Dendritic cell treated with granulocyte-macrophage colony-stimulating factor and Interleukin-4, amounts not matched to agents 40 ng/mL and 50 ng/mL, for 4 days (primary cell): ENCODE measurements around the gene GRM7.
A peak's percentile ranks its signal among the peaks of the same experiment; 100 is the strongest.

Source experiments
- H3K27ac Mint-ChIP-seq: one replicate; pipeline ENCODE4 v1.8.0; 2022; ENCODE audit warnings: mild to moderate bottlenecking, mixed read lengths
- H3K27me3 Mint-ChIP-seq: one replicate; pipeline ENCODE4 v1.8.0; 2022; ENCODE audit warnings: mild to moderate bottlenecking, mixed read lengths
- H3K36me3 Mint-ChIP-seq: one replicate; pipeline ENCODE4 v1.8.0; 2022; ENCODE audit warnings: low read depth, mixed read lengths
- H3K4me1 Mint-ChIP-seq: one replicate; pipeline ENCODE4 v1.8.0; 2022; ENCODE audit warnings: low read depth, mixed read lengths
- H3K4me3 Mint-ChIP-seq: one replicate; pipeline ENCODE4 v1.8.0; 2022; ENCODE audit warnings: mild to moderate bottlenecking, moderate library complexity, mixed read lengths
- H3K9me3 Mint-ChIP-seq: one replicate; pipeline ENCODE4 v1.8.0; 2022; ENCODE audit warnings: mixed read lengths
- intact Hi-C: fragments of 100-400 bp; cut with micrococcal nuclease; formaldehyde crosslinking; loops from one replicate; pipeline ENCODE4 v1.15.0; 2022

The GRM7 gene

DNA sequence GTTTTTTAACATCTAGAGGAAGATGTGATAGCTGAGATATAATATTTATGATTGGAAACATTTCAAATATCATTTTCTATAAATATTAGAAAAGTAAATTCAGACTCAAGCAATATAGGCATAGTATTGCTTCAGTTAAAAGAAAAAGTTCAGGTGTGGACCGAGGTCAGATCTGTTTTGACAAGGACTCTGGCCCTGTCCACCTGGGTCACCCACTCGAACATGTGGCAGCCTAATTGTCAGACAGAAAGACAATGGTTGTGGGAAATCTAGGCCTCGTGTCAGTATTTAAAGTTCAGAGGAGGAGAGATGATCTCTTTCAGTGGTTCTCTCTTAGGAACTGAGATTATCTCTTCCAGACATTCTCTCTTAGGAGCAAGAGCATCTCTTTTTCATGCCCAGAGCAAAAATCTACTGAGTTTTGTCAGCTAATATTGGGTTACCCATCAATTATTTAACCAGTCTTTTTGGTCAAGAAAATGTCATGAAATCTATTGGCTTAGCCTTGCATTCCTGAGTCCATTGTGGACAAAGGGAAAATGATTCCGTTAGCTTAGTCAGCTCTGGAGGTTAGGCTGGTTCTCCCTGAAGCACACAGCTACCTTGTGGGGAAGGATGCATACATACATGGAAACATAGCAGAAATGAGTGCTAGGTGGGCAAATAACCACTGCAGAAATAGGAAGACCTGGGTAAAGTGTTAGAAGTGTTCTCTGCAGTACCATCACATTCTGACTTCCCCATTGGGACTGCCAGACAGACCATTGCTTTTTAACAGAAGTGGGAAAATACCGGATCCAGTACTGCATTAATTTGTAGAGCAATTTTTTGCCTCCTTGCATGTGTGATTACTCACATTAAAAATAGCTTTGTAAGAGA, 343.3 kb downstream of the GRM7 start:
- no peak overlapping the region for H3K27ac Mint-ChIP-seq
- H3K27me3 Mint-ChIP-seq, result no peaks in the 10 kb centered on the region
- H3K4me3 Mint-ChIP-seq, result no peak overlapping the region
- no peaks in the 10 kb centered on the region for H3K36me3 Mint-ChIP-seq
- intact Hi-C loops, result no loop called here
- peaks cover 9% of the 10 kb centered on the region for H3K9me3 Mint-ChIP-seq
- peaks cover 11% of the 10 kb centered on the region for H3K4me1 Mint-ChIP-seq

DNA sequence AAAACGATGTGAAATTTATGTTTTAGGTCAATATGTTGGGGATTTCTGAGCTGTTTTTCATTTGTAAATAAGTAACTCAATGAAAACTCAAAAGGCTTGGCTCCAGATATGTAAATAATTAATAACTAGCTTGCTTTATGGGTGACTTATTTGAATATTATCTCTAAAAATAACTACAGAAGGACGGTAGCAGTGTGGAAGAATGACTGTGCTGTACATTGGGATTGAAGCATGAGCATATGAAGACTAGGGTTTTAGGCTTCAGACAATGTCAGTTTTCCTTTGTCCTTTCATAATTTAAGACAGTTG, 343.9 kb downstream of the GRM7 start:
- intact Hi-C loops, result no loop called here

DNA sequence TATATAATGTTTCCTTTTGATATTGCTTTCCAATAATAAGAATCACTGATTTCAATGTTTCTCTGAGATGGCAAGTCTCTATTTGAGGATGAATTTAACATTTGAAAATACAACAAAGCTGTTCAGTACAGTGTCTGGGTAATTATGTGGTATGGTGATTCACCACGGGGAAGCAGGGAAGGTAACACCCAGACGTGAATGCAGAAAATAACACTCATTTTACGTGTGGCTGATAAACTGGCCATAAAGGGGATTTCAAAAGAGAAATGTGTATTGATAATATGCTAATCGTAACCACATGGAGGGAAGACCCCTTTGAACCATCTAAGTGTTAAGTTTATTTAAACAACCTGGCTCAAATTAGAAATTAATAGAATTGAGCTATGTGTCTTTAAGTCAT, 344.6 kb downstream of the GRM7 start:
- Mint-ChIP-seq H3K4me3 (no peak overlapping the region), H3K4me1 (peaks cover 11% of the 10 kb centered on the region), H3K27me3 (no peaks in the 10 kb centered on the region), H3K36me3 (no peaks in the 10 kb centered on the region), H3K9me3 (peaks cover 9% of the 10 kb centered on the region), H3K27ac (no peak overlapping the region)
- intact Hi-C loops, result no loop called here

More for the DNA sequence above, 343.9 kb downstream of the GRM7 start:
- no peaks in the 10 kb centered on the region for H3K27me3 Mint-ChIP-seq
- H3K9me3 Mint-ChIP-seq, result peaks cover 9% of the 10 kb centered on the region
- H3K4me3 Mint-ChIP-seq, result no peak overlapping the region
- no peaks in the 10 kb centered on the region for H3K36me3 Mint-ChIP-seq
- peaks cover 11% of the 10 kb centered on the region for H3K4me1 Mint-ChIP-seq
- H3K27ac Mint-ChIP-seq, result no peak overlapping the region

DNA sequence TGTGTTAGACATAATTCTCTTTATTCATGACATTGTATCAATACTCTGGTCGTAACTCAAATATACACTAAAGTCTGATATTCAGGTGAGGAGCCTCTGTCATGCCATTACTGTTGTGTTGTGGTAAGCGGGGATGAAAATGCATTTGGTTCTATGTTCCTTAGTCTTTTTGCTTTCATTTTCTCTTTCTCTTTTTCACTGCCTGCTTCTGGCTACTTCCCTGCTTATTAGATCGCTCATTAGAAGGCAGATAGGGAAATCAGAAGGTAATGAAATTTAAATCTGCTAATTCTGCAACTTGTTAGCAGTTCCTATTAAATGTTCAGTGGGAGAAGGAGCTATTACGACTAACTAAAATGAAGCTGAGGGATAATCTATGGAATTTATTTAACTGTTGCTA, 345.0 kb downstream of the GRM7 start:
- Mint-ChIP-seq H3K4me1 (peaks cover 11% of the 10 kb centered on the region), H3K9me3 (peaks cover 9% of the 10 kb centered on the region), H3K27ac (no peak overlapping the region), H3K27me3 (no peaks in the 10 kb centered on the region), H3K4me3 (peak overlapping the region; percentile 15), H3K36me3 (no peaks in the 10 kb centered on the region)
- intact Hi-C loops, result no loop called here

DNA sequence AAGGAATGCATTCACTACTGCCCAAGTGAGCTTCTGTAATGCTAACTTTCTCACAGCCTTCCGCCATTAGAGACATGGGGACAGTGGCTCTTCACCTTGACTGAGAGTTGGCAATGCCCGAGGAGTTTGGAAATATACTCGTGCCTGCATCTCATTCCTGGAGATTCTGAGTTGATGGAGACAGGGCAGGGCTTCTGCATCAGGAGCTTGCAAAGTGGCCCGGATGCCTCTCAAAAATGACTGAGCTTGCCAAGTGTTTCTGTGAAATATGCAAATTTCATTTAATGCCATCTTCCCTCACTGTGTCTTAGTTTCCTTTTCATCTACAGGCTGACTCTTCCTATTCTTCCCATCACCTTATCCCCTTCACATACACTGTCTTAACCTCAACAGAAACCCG, 346.2 kb downstream of the GRM7 start:
- intact Hi-C loops, result no loop called here
- H3K27ac Mint-ChIP-seq, result no peak overlapping the region
- no peaks in the 10 kb centered on the region for H3K27me3 Mint-ChIP-seq
- H3K36me3 Mint-ChIP-seq, result no peaks in the 10 kb centered on the region
- no peak overlapping the region for H3K4me3 Mint-ChIP-seq
- H3K9me3 Mint-ChIP-seq, result peaks cover 9% of the 10 kb centered on the region
- peaks cover 11% of the 10 kb centered on the region for H3K4me1 Mint-ChIP-seq

DNA sequence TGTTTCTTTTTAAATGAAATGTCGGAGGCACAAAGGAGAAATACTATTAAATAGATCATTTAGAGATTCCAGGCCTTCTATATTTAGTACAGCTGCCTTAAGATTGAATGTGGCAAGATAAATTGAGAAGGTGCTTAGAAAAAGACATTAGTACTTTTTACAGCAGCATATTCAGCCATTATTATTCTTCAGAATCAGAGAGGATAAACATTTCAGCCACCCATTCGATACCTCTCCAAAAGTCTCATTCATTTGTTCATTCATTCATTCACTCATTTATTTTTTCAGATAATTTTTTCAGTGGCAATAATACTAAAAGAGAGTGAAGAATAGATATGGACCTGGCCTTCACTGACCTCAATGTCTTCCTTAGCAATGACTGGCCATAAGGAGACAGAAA, 347.0 kb downstream of the GRM7 start:
- H3K36me3 Mint-ChIP-seq, result no peaks in the 10 kb centered on the region
- H3K27me3 Mint-ChIP-seq, result no peaks in the 10 kb centered on the region
- no peak overlapping the region for H3K4me3 Mint-ChIP-seq
- peaks cover 11% of the 10 kb centered on the region for H3K4me1 Mint-ChIP-seq
- intact Hi-C loops, result no loop called here
- no peak overlapping the region for H3K27ac Mint-ChIP-seq
- peaks cover 6% of the 10 kb centered on the region for H3K9me3 Mint-ChIP-seq

DNA sequence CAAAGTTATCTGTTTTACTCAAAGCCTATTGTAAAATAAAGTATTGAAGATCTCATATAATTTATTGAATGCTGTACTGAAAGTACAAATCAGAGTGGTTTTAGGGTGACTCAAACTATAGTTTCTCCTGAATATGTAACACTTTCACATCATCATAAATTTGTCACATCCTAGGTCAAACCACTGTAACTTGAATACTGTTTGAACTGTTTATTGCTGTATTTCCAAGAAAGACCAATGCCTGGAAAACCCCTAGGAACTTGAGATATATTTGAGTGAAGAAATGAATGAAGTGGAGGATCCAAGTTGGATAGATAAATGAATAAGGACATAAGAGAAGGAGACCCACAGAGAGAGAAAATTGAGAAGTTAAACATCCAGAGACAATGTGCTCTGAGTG, 348.2 kb downstream of the GRM7 start:
- no peak overlapping the region for H3K27ac Mint-ChIP-seq
- no peaks in the 10 kb centered on the region for H3K9me3 Mint-ChIP-seq
- intact Hi-C loops, result no loop called here
- no peaks in the 10 kb centered on the region for H3K27me3 Mint-ChIP-seq
- no peak overlapping the region for H3K4me3 Mint-ChIP-seq
- H3K4me1 Mint-ChIP-seq, result peaks cover 11% of the 10 kb centered on the region
- H3K36me3 Mint-ChIP-seq, result no peaks in the 10 kb centered on the region

DNA sequence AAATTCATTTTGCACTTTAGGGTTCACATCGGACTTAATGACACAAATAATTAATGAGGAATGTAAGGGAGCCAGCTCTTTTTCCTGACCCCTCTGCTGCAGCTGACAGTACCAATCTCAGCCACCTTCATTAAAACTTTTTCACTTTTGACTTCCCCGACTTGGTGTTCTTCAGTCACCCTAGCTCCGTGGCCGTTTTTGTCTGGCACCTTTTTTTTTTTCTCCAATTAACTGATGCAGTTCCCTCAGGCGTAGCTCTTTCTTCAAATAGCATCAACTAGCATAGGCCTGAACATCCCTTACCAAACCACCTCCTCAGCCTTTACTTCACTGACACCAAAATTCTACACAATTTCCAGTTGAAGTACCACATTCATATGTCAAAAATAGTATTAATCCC, 350.8 kb downstream of the GRM7 start:
- no peaks in the 10 kb centered on the region for H3K4me1 Mint-ChIP-seq
- no peak overlapping the region for H3K4me3 Mint-ChIP-seq
- H3K27ac Mint-ChIP-seq, result no peak overlapping the region
- intact Hi-C loops, result no loop called here
- no peaks in the 10 kb centered on the region for H3K9me3 Mint-ChIP-seq
- no peaks in the 10 kb centered on the region for H3K36me3 Mint-ChIP-seq
- H3K27me3 Mint-ChIP-seq, result no peaks in the 10 kb centered on the region

DNA sequence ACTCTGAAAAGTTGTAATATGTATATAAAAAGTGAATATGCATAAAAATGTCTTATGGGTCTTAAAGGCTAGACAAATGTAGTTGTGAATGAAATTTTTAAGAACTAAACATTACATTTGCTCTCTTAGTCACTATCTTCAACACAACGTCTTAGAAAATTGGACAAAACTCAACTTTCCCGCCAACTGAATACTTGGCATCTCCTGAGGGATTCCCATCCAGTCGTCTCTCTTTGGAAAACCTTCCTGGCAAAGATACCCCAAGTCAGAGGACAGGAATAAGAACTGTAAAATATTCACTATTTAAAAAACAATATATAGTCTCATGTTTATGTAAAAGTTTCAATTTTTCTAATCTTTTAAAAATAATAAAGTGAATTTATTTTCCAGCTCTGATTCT, 354.8 kb downstream of the GRM7 start:
- Mint-ChIP-seq H3K4me1 (no peaks in the 10 kb centered on the region), H3K9me3 (no peaks in the 10 kb centered on the region), H3K36me3 (no peaks in the 10 kb centered on the region), H3K27ac (no peak overlapping the region), H3K4me3 (no peak overlapping the region), H3K27me3 (no peaks in the 10 kb centered on the region)
- intact Hi-C loops, result no loop called here

DNA sequence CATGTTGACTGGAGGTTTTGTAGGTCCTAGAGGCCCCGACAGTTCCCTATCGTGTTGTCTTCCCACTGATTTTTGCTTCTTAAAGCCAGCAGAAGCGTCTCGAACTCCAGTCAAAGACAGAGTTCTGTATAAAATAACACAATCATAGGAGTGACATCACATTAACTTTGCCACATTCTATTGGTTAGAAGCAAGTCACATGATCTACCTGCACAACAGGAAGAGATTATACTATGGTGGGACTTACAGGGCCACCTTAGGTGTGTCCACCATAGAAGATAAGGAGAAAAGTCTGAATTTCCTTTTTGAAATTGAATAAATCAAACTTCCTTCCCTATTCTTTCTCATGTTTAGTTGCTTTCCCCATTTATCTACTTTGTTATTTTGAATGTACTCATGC, 365.5 kb downstream of the GRM7 start:
- Mint-ChIP-seq H3K9me3 (peaks cover 19% of the 10 kb centered on the region), H3K27me3 (no peaks in the 10 kb centered on the region), H3K27ac (no peak overlapping the region), H3K4me1 (no peaks in the 10 kb centered on the region), H3K4me3 (no peak overlapping the region), H3K36me3 (no peaks in the 10 kb centered on the region)
- intact Hi-C loops, result no loop called here

DNA sequence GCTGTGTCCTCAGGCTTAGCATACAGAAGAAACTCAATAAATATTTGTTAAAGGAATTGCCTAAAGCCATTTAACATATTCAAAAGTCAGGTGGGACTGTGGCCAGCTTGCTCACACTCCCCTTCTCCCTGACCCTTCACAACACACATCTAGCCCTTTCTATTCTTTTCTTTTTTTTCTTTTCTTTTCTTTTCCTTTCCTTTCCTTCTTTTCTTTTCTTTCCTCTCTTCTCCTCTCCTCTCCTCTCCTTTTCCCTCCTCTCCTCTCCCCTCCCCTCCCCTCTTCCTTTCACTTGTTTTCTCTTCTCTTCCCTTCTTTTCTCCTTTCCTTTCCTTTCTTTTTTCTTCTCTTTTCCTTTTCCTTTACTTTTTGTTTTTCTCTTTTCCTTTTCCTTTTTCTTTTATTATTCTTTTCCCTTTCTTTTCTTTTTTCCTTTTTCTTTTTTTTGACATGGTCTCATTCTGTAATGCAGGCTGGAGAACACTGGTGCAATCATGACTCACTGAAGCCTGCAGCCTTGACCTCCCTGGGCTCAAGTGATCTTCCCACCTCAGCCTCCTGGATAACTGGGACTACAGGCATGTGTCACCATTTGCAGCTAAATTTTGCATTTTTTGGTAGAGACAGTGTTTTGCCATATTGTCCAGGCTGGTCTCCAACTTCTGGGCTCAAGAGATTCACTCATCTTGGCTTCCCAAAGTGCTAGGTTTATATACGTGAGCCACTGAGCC, 377.8 kb downstream of the GRM7 start:
- intact Hi-C loops, result no loop called here
- Mint-ChIP-seq H3K4me3 (no peak overlapping the region), H3K27me3 (no peaks in the 10 kb centered on the region), H3K9me3 (peaks cover 22% of the 10 kb centered on the region), H3K27ac (no peak overlapping the region), H3K4me1 (no peaks in the 10 kb centered on the region), H3K36me3 (no peaks in the 10 kb centered on the region)

DNA sequence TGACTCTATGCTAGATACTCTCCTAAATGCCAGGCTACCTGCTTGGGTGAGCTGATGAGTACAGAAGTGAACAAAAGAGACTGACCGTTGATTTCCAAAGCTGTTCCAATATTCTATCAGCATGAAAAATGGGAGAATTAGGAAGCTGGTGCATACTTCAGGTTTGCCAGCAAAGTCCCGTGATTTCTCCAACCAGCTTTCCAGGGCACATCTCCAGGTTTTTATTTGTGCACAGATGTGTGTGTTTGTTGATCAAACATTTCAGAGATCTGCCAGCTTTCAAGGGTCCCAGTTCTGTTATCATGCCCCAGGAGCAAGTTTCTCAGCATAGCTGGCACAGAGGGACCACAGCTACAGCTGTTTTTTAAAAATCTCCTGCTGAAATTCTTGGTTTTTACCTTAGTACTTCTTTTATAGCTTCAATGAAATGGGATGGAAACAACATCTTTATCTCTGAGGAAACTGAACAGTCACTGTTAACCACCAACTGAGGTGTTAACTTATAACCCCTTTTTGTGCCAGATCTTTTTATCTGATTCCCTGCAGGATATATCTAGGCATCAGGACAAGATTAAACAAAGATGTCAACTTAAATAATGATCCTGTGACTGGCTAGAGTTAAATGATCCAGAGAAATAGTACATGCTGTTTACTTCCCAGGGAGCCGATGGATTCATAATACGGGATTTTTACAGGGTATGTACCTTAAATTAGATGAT, 380.8 kb downstream of the GRM7 start:
- Mint-ChIP-seq H3K36me3 (no peaks in the 10 kb centered on the region), H3K27ac (no peak overlapping the region), H3K4me3 (no peak overlapping the region), H3K4me1 (no peaks in the 10 kb centered on the region), H3K9me3 (peaks cover 22% of the 10 kb centered on the region), H3K27me3 (no peaks in the 10 kb centered on the region)
- intact Hi-C loops, result no loop called here

DNA sequence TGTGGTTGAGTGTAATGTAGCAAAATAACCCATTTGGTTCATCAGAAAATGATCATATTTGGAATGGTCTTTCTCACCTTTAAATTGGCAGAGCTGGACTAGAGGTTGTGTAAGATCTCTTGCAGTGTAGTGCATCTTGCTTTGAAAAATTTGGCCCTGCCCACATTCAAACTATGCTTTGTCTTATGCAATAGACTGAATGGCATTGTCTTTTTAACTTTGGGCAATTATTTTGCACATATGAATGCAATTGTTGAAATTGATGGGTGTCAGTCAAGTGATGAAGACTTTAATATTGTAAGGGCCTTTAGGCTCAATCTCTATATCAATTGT, 381.4 kb downstream of the GRM7 start:
- Mint-ChIP-seq H3K4me3 (no peak overlapping the region), H3K4me1 (no peaks in the 10 kb centered on the region), H3K27ac (no peak overlapping the region), H3K9me3 (peaks cover 20% of the 10 kb centered on the region), H3K27me3 (no peaks in the 10 kb centered on the region), H3K36me3 (no peaks in the 10 kb centered on the region)
- intact Hi-C loops, result no loop called here

DNA sequence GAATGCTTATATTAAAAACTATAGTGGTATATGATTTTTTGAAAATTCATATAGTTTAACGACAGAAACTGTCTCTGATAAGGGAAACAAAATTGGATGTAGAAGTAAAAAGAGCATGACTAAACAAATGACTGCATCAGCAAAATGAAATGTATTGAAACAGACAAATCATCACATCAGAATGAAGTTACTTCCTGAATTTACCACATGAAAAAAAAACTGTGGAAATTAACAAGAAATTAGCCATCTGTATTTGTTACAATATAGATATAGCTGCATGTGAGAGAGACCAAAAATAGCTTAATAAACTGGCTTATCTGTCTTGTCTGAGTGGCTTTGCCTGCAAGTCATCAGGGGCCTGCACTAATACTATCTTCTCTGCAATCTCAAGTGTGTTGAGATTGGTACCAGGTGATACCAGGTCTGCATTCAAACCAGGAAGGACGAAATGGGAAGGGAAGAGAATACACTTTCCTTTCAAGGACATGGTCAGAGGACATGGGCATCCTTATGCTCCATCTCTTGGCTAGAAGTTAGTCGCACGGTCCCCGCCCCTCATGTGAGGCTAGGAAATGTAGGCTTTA, 388.7 kb downstream of the GRM7 start:
- H3K9me3 Mint-ChIP-seq, result peaks cover 5% of the 10 kb centered on the region
- no peaks in the 10 kb centered on the region for H3K27me3 Mint-ChIP-seq
- no peaks in the 10 kb centered on the region for H3K4me1 Mint-ChIP-seq
- no peaks in the 10 kb centered on the region for H3K36me3 Mint-ChIP-seq
- intact Hi-C loops, result no loop called here
- H3K4me3 Mint-ChIP-seq, result no peak overlapping the region
- no peak overlapping the region for H3K27ac Mint-ChIP-seq
